Endothelial cell of umbilical vein (primary cell): ENCODE results near the gene C17orf100. TPM values are rescaled to one million over a fixed set of nuclear protein-coding genes. Genes with fewer than 3 reads are reported as not detected.

Experiments used
- BruUV-seq: library from RNA; stranded (reverse); fragments of 400-500 nt; replicated peaks from 2 replicates; lab custom pipeline; 2021; lab: Mats Ljungman, UMichigan
- CTCF ChIA-PET: fragments of 300-600, 350-600 bp; sonication (Branson Sonifier 250); formaldehyde crosslinking; loops from one replicate; lab custom pipeline; 2021; ENCODE audit warnings: antibody characterized with exemption, inconsistent platforms; lab: Charles Lee
- POLR2A ChIA-PET: fragments of 300-600, 350-600 bp; sonication (Branson Sonifier 250); formaldehyde crosslinking; loops from one replicate; lab custom pipeline; 2021; ENCODE audit warnings: antibody characterized with exemption, inconsistent platforms; lab: Charles Lee
- DNase-seq: peaks from one replicate; pipeline ENCODE4 v3.0.0-alpha.2; 2011; ENCODE audit warnings: low read depth, low spot score
- FAIRE-seq: peaks from 2 replicates; lab custom pipeline; 2011; peaks lifted over from hg19 to GRCh38; lab: Jason Lieb, UNC
- H2AFZ ChIP-seq: 2 replicates; pipeline ENCODE4 v1.6.0; 2012; ENCODE audit warnings: low read depth, low read length, control low read depth, inconsistent platforms
- H3K27ac ChIP-seq: 2 replicates; pipeline ENCODE4 v1.5.1; 2011; ENCODE audit warnings: low read depth, mild to moderate bottlenecking, control low read depth, low read length, moderate library complexity; ENCODE audit not compliant: insufficient read depth
- H3K27me3 ChIP-seq, 2 experiments: 2 replicates each; pipeline versions ENCODE4 v1.6.0 to v1.6.1; 2011; ENCODE audit warnings: low read length in 2 of 2, mixed read lengths in 1 of 2; ENCODE audit not compliant: control insufficient read depth in 2 of 2, insufficient read depth in 2 of 2
- H3K36me3 ChIP-seq, 2 experiments: 2 replicates in 1 of 2; 3 replicates in 1 of 2; pipeline ENCODE4 v1.5.1; 2011; ENCODE audit warnings: low read length in 2 of 2, mild to moderate bottlenecking in 1 of 2, moderate library complexity in 1 of 2; ENCODE audit not compliant: control insufficient read depth in 2 of 2, insufficient read depth in 2 of 2; ENCODE audit errors: extremely low read depth in 1 of 2
- H3K4me1 ChIP-seq: 3 replicates; pipeline ENCODE4 v1.5.1; 2011; ENCODE audit warnings: mild to moderate bottlenecking, low read length; ENCODE audit not compliant: control insufficient read depth, insufficient read depth; ENCODE audit errors: extremely low read depth
- H3K4me2 ChIP-seq: 2 replicates; pipeline ENCODE4 v1.6.1; 2011; ENCODE audit warnings: low read length, control low read depth, mixed read lengths; ENCODE audit not compliant: insufficient read depth
- H3K4me3 ChIP-seq, 3 experiments: fragments of 200-600 bp in 1 of 3; sonication (generic), shearing (Covaris generic) in 1 of 3; replicated peaks in 1 of 3; 2 replicates each; pipeline ENCODE4 v1.5.1; 2011 to 2016; ENCODE audit warnings: control low read depth in 3 of 3, low read length in 3 of 3, mild to moderate bottlenecking in 2 of 3, inconsistent platforms in 1 of 3, low read depth in 1 of 3, moderate library complexity in 1 of 3; ENCODE audit not compliant: insufficient read depth in 1 of 3
- H3K79me2 ChIP-seq: 2 replicates; pipeline ENCODE4 v1.6.0; 2012; ENCODE audit warnings: low read length, inconsistent platforms; ENCODE audit not compliant: control insufficient read depth, insufficient read depth
- H3K9ac ChIP-seq: replicated peaks from 2 replicates; pipeline ENCODE3; 2011; ENCODE audit warnings: low read length, control low read depth; ENCODE audit not compliant: insufficient read depth; ENCODE audit errors: extremely low read depth
- H3K9me1 ChIP-seq: replicated peaks from 3 replicates; pipeline ENCODE4 v1.6.0; 2011; ENCODE audit warnings: mild to moderate bottlenecking, low read length; ENCODE audit not compliant: control insufficient read depth, insufficient read depth; ENCODE audit errors: extremely low read depth
- H3K9me3 ChIP-seq: replicated peaks from 2 replicates; pipeline ENCODE4 v1.5.1; 2012; ENCODE audit warnings: low read length, inconsistent platforms; ENCODE audit not compliant: control insufficient read depth, insufficient read depth
- H4K20me1 ChIP-seq: replicated peaks from 2 replicates; pipeline ENCODE3; 2011; ENCODE audit warnings: mild to moderate bottlenecking, low read length; ENCODE audit not compliant: control insufficient read depth, insufficient read depth; ENCODE audit errors: extremely low read depth
- EZH2 ChIP-seq: IDR thresholded peaks from 2 replicates; pipeline ENCODE4 v1.6.1; 2012; ENCODE audit warnings: borderline replicate concordance, low read depth, mild to moderate bottlenecking, moderate library complexity, low read length, inconsistent platforms; ENCODE audit not compliant: severe bottlenecking
- FOS ChIP-seq: IDR thresholded peaks from 2 replicates; pipeline ENCODE4 v1.6.1; 2011; ENCODE audit warnings: mild to moderate bottlenecking, low read length, moderate library complexity, borderline replicate concordance; ENCODE audit not compliant: insufficient read depth
- GATA2 ChIP-seq: IDR thresholded peaks from 2 replicates; pipeline ENCODE4 v1.7.0; 2011; ENCODE audit warnings: low read depth, mild to moderate bottlenecking, moderate library complexity, mixed read lengths, low read length; ENCODE audit not compliant: insufficient read length, insufficient read depth
- JUN ChIP-seq: IDR thresholded peaks from 2 replicates; pipeline ENCODE4 v1.6.1; 2011; ENCODE audit warnings: borderline replicate concordance, low read depth; ENCODE audit not compliant: insufficient read length, insufficient read depth
- MYC ChIP-seq: IDR thresholded peaks from one replicate; pipeline ENCODE4 v1.6.1; 2011; ENCODE audit warnings: mild to moderate bottlenecking, low read depth, low read length
- POLR2A ChIP-seq: IDR thresholded peaks from 2 replicates; pipeline ENCODE4 v1.6.1; 2012; ENCODE audit warnings: low read depth, mild to moderate bottlenecking, control low read depth, low read length
- POLR2AphosphoS5 ChIP-seq: IDR thresholded peaks from 2 replicates; pipeline ENCODE4 v1.6.1; 2012; ENCODE audit warnings: low read depth, mild to moderate bottlenecking, control low read depth, low read length, moderate library complexity; ENCODE audit not compliant: insufficient read depth
- dilution Hi-C: fragments of 300-500 bp; cut with MboI; formaldehyde crosslinking; loops from one replicate; pipeline ENCODE4 v1.15.0; 2019; ENCODE audit warnings: low sequenced_read_pairs; ENCODE audit not compliant: extremely low pct_ligation_motif_present
- intact Hi-C: fragments of 100-400 bp; cut with micrococcal nuclease; formaldehyde crosslinking; loops from one replicate; pipeline ENCODE4 v1.10.0; 2022
- polyA plus RNA-seq, 4 experiments: library from polyadenylated mRNA; depleted of rRNA in 3 of 4; stranded (reverse) in 3 of 4; unstranded in 1 of 4; fragments of >200 nt; gene quantifications; 2 replicates each; pipeline versions ENCODE4 v1.2.1 to v1.2.3, GENCODE V29; 2011 to 2012; ENCODE audit warnings: missing spikeins in 1 of 4
- total RNA-seq: library from RNA; stranded (reverse); gene quantifications from 2 replicates; pipeline ENCODE4 v1.2.3, GENCODE V29; 2021
- TF ChIP-seq, protein P1 (sequence below): IDR thresholded peaks from 2 replicates; pipeline ENCODE4 v1.6.1; 2011; ENCODE audit not compliant: insufficient read depth, insufficient read length
- TF ChIP-seq, protein P2 (sequence below), 2 donors: IDR thresholded peaks; 1 replicate in 1 of 2; 2 replicates in 1 of 2; pipeline ENCODE4 v1.5.1; 2011; ENCODE audit warnings: low read length in 2 of 2, mild to moderate bottlenecking in 2 of 2, moderate library complexity in 2 of 2, control low read depth in 1 of 2, inconsistent platforms in 1 of 2, low read depth in 1 of 2; ENCODE audit not compliant: insufficient read depth in 1 of 2; ENCODE audit errors: extremely low read depth in 1 of 2

C17orf100 gene
- total and polyA plus RNA-seq, 2 donors (not counting 3 experiments of a cell fraction or from before 2014, with no cell fraction given) = 0.99 to 1.4 TPM

DNA sequence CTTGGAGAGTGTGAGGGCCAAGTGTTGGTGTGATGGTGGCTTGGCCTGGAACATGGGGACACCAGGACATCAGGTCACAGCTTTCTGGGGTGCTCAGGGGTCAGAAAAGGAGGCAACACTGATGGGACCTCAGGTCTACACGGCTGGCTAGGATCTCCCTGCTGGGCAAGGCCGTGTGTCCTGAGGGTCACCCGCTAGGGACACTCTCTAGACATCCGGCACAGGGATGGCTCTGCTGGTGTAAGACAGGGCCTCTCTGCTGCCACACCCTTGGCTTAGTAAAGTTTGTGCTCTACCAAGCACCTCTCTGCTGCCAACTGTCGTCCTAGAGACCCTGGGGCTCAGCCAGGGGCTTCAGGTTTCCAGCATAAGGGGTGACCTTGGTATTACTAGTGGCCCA lies 45.3 kb downstream of the C17orf100 start:
- BruUV-seq = no TSS peak
- FAIRE-seq (no peak), DNase-seq (no peak)
- no peaks in the 10 kb centered on the region for H3K36me3 ChIP-seq
- TF ChIP-seq, protein P1, sequence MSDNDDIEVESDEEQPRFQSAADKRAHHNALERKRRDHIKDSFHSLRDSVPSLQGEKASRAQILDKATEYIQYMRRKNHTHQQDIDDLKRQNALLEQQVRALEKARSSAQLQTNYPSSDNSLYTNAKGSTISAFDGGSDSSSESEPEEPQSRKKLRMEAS = no peak
- TF ChIP-seq, protein P2, sequence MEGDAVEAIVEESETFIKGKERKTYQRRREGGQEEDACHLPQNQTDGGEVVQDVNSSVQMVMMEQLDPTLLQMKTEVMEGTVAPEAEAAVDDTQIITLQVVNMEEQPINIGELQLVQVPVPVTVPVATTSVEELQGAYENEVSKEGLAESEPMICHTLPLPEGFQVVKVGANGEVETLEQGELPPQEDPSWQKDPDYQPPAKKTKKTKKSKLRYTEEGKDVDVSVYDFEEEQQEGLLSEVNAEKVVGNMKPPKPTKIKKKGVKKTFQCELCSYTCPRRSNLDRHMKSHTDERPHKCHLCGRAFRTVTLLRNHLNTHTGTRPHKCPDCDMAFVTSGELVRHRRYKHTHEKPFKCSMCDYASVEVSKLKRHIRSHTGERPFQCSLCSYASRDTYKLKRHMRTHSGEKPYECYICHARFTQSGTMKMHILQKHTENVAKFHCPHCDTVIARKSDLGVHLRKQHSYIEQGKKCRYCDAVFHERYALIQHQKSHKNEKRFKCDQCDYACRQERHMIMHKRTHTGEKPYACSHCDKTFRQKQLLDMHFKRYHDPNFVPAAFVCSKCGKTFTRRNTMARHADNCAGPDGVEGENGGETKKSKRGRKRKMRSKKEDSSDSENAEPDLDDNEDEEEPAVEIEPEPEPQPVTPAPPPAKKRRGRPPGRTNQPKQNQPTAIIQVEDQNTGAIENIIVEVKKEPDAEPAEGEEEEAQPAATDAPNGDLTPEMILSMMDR (IDR thresholded peaks at IDR 0.05; ENCODE audit: extremely low read depth in 1 of 2, insufficient read depth in 1 of 2, low read depth in 1 of 2, low read length in 2 of 2) = no peak
- TF ChIP-seq MYC (no peak), GATA2 (no peak), EZH2 (no peak), FOS (no peak), POLR2A (no peak), POLR2AphosphoS5 (no peak), JUN (no peak)
- ChIA-PET POLR2A (no interaction called here), CTCF (interaction anchor here (1.4 kb wide), 1 partner anchor 31 kb away, joined by 3 read pairs; no protein-coding TSS in a partner anchor)
- no peaks in the 10 kb centered on the region for H3K79me2 ChIP-seq
- H3K9me1 ChIP-seq = no peaks in the 10 kb centered on the region
- no peak overlapping the region for H3K27ac ChIP-seq
- no peak overlapping the region for H3K9ac ChIP-seq
- H4K20me1 ChIP-seq = no peaks in the 10 kb centered on the region
- H3K27me3 ChIP-seq = peaks cover 0 to 6% of the 10 kb centered on the region in 2 experiments
- H2AFZ ChIP-seq = no peak overlapping the region
- no peak overlapping the region for H3K4me2 ChIP-seq
- no peaks in the 10 kb centered on the region for H3K4me1 ChIP-seq
- H3K4me3 ChIP-seq = no peak overlapping the region
- H3K9me3 ChIP-seq = no peaks in the 10 kb centered on the region
- dilution Hi-C loops = no loop called here
- intact Hi-C loops = no loop called here
